Testis (tissue), 2 donors: ENCODE data around the gene IFT43.

Experiments used
- CTCF ChIP-seq, 3 experiments: fragments of 450-650 bp in 2 of 3; fragments of 200-600 bp in 1 of 3; sonication (generic) in 1 of 3; IDR thresholded peaks; one replicate each; pipeline ENCODE4 v1.5.1; 2016 to 2019; ENCODE audit warnings: antibody characterized with exemption in 3 of 3, mild to moderate bottlenecking in 2 of 3, moderate library complexity in 1 of 3
- POLR2A ChIP-seq: fragments of 450-650 bp; IDR thresholded peaks from one replicate; pipeline ENCODE4 v1.6.1; 2017; ENCODE audit warnings: antibody characterized with exemption, mild to moderate bottlenecking, moderate library complexity

- TF ChIP-seq CTCF (IDR thresholded peaks at IDR 0.05) (no peak), POLR2A (no peak)
Measured at GRCh38 chr14:76126076-76126475, 140.5 kb downstream of the IFT43 start.
